RWPE2 (cell line): ENCODE measurements around the gene PQBP1.
A peak's percentile ranks its signal among the peaks of the same experiment; 100 is the strongest.

Source experiments
- ATAC-seq: fragments of 200-7000 bp; cut with Tn5 transposase; 3 replicates; pipeline ENCODE4 v1.9.1; 2021; ENCODE audit warnings: low read depth
- DNase-seq: peaks from one replicate; pipeline ENCODE4 v3.0.0-alpha.2; 2020; ENCODE audit warnings: low spot score
- H3K27ac ChIP-seq: fragments of 450-650 bp; 2 replicates; pipeline ENCODE4 v1.5.1; 2017; ENCODE audit warnings: mild to moderate bottlenecking; ENCODE audit not compliant: poor library complexity, severe bottlenecking
- H3K27me3 ChIP-seq: fragments of 250-450 bp; sonication (Bioruptor Pico); 2 replicates; pipeline ENCODE4 v1.5.1; 2021; ENCODE audit warnings: mild to moderate bottlenecking, moderate library complexity; ENCODE audit not compliant: insufficient read depth, poor library complexity, severe bottlenecking
- H3K36me3 ChIP-seq: fragments of 250-450 bp; sonication (Bioruptor Pico); 2 replicates; pipeline ENCODE4 v1.5.1; 2020; ENCODE audit warnings: low read depth, mild to moderate bottlenecking, moderate library complexity
- H3K4me1 ChIP-seq: fragments of 250-450 bp; sonication (Bioruptor Pico); 2 replicates; pipeline ENCODE4 v1.5.1; 2021; ENCODE audit warnings: mild to moderate bottlenecking, moderate library complexity; ENCODE audit not compliant: insufficient read depth, poor library complexity, severe bottlenecking
- H3K4me3 ChIP-seq: fragments of 250-450 bp; sonication (Bioruptor Pico); 2 replicates; pipeline ENCODE4 v1.5.1; 2021; ENCODE audit warnings: mild to moderate bottlenecking, moderate library complexity; ENCODE audit not compliant: severe bottlenecking
- H3K9me3 ChIP-seq: fragments of 250-450 bp; sonication (Bioruptor Pico); 2 replicates; pipeline ENCODE4 v1.5.1; 2021; ENCODE audit warnings: mild to moderate bottlenecking, moderate library complexity; ENCODE audit not compliant: severe bottlenecking
- TF ChIP-seq, protein P1 (sequence below): fragments of 450-650 bp; IDR thresholded peaks from one replicate; pipeline ENCODE4 v1.5.1; 2017; ENCODE audit warnings: mild to moderate bottlenecking, moderate library complexity; ENCODE audit not compliant: poor library complexity, severe bottlenecking

PQBP1 gene

GRCh38 chrX:48911412-48912182 lies 13.9 kb downstream of the PQBP1 start, which contains the start of gene SLC35A2:
TSS of gene SLC35A2 (minus strand) at chrX:48911646. CDS start at chrX:48911636, 10 bp downstream.
- peak within 1 kb of the TSS; percentile 65 for H3K27ac ChIP-seq

DNA sequence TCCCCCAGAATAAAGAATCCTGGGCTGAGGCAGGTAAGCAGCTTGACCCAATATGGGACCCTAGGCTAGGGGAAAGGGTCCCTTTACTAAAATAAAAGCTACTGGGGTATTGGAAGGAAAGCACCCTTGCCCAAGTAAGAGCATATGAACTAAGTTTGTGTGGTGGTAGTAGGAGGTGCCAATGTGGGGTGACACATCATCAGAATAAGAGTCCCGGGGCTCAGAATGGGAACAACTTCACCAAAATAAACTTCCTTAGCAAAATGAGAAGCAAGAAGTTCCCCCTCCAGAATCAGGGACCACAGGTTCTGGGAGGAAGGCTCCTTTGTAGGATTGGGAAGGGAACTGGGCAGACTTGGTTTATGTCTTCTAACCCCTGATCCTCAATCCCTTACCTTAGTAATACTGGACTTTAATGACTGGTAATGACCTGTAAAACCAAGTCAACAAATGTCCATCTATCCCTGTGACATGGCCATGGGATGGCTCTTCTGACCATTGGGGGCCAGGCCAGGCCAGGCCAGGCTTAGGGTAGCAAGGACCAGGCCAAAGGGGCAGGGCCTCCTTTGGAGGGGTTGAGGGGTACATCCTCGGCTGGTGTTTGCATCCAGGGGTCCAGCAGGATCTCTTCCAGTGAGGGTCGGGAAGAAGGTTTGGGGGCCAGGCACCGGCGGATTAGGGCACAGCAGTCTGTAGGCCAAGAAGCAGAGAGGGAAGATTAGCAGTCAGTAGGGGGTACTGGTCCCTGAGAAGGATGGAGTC lies 16.1 kb downstream of the PQBP1 start:
- H3K4me1 ChIP-seq = peaks cover 3% of the 10 kb centered on the region
- DNase-seq (no peak), ATAC-seq (no peak)
- no peak overlapping the region for H3K4me3 ChIP-seq
- no peaks in the 10 kb centered on the region for H3K9me3 ChIP-seq
- no peak overlapping the region for H3K27ac ChIP-seq
- H3K27me3 ChIP-seq = no peaks in the 10 kb centered on the region
- H3K36me3 ChIP-seq = peaks cover 24% of the 10 kb centered on the region
- TF ChIP-seq, protein P1, sequence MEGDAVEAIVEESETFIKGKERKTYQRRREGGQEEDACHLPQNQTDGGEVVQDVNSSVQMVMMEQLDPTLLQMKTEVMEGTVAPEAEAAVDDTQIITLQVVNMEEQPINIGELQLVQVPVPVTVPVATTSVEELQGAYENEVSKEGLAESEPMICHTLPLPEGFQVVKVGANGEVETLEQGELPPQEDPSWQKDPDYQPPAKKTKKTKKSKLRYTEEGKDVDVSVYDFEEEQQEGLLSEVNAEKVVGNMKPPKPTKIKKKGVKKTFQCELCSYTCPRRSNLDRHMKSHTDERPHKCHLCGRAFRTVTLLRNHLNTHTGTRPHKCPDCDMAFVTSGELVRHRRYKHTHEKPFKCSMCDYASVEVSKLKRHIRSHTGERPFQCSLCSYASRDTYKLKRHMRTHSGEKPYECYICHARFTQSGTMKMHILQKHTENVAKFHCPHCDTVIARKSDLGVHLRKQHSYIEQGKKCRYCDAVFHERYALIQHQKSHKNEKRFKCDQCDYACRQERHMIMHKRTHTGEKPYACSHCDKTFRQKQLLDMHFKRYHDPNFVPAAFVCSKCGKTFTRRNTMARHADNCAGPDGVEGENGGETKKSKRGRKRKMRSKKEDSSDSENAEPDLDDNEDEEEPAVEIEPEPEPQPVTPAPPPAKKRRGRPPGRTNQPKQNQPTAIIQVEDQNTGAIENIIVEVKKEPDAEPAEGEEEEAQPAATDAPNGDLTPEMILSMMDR = no peak

More at GRCh38 chrX:48911412-48912182, 13.9 kb downstream of the PQBP1 start, which contains the start of gene SLC35A2:
- H3K36me3 ChIP-seq = peaks cover 30% of the 10 kb centered on the region
- H3K4me3 ChIP-seq = peak within 1 kb of the TSS; percentile 93
- no peaks in the 10 kb centered on the region for H3K9me3 ChIP-seq
- peak; percentile 76 for DNase-seq
- H3K27me3 ChIP-seq = no peaks in the 10 kb centered on the region
- TF ChIP-seq, protein P1 = no peak
- H3K4me1 ChIP-seq = no peaks in the 10 kb centered on the region
- peak; percentile 89 for ATAC-seq

DNA sequence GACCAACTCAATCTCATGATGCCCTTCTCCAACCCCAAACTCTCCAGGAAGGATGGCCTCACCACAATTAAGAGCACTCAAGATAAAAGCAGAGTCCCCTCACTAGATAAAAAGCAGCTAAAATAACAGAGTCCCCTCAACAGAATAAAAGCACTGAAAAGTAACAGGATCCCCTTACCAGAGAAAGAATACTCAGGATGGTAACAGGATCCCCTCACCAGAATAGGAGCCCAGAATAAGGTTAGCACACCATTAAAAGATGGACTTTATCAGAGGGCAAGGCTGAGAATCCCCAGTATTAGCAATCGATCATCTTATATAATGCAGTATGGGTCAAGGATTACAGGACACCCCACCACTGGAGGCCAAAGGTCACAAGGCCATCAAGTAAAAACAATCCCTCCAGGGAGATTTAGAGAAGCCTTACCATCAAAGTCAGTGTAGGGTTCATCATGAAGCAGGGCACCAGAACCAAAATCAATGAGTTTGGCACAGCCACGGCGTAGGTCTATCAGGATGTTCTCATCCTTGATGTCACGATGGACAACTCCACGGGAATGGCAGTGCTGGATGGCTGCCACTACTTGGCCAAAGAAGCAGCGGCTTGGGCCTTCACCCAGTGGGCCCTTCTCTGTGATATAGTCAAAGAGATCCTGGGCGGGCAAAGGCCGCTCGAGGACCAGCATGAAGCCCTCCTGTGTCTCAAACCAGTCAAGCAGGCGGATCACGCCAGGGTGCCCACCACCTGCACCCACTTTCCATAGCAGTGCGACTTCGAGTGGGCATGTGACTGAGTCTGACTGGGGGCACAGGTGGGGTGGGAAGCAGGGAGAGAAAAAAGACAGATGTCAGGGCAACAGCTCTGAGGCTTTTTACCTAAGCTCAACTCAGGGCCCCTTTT lies 17.1 kb downstream of the PQBP1 start:
- TF ChIP-seq, protein P1 = no peak
- no peak overlapping the region for H3K4me3 ChIP-seq
- peaks cover 21% of the 10 kb centered on the region for H3K36me3 ChIP-seq
- no peaks in the 10 kb centered on the region for H3K27me3 ChIP-seq
- H3K27ac ChIP-seq = no peak overlapping the region
- H3K4me1 ChIP-seq = peaks cover 3% of the 10 kb centered on the region
- no peak for DNase-seq
- no peak for ATAC-seq
- no peaks in the 10 kb centered on the region for H3K9me3 ChIP-seq

DNA sequence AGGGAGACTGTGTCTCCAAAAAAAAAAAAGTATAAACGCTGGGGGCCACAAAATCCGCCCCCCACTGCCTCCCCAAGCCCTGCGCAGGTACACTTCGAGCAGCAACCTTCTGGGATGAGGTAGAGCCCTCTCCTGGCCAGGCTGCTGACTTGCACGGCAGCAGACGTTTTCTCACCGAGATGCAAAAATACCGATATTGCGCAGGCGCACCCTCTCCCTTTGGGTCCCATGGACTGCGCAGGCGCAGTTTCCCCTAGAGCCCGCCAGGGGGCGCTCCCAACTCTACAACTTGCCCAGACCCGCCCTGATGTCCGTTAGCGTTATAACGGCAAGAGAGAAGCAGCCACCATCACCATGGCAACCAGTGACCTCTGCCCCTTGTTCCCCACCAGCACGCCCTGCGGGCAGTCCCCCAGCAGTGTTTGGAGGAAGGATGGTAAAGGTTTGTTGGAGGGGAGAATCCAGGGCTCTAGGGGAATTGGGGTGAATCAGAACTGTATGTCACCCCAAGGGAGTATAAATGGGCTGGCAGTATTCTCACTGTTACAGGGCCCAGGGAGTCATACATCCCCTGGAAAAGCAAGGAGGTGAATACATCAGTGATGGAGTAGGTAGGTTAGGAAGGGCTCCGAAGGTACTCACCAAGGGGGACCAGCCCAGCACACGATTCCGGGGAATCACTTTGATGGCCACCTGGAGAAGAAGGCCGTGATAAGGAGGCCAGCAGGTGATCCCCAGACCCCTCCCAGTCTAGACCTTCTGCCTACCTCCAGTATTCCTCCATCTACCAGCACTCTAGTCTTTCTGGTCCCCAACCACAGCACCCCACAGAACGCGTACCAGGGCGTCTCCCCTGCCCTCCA lies 19.6 kb downstream of the PQBP1 start:
- H3K27me3 ChIP-seq = no peaks in the 10 kb centered on the region
- peak overlapping the region; percentile 76 for H3K4me3 ChIP-seq
- peaks cover 3% of the 10 kb centered on the region for H3K4me1 ChIP-seq
- TF ChIP-seq, protein P1 = peak; percentile 89
- DNase-seq (peak; percentile 78), ATAC-seq (peak; percentile 38)
- no peaks in the 10 kb centered on the region for H3K9me3 ChIP-seq
- H3K36me3 ChIP-seq = peaks cover 21% of the 10 kb centered on the region
- peak overlapping the region; percentile 53 for H3K27ac ChIP-seq
